ENCODE results near the gene MCM7. TPM values are rescaled to one million over a fixed set of nuclear protein-coding genes. Genes with fewer than 3 reads are reported as not detected.

Gene MCM7
- total and polyA plus RNA-seq, 2 of the 13 experiments (the other 11 are each of a cell fraction or from before 2014, with no cell fraction given) = 84.5 to 214 TPM

DNA sequence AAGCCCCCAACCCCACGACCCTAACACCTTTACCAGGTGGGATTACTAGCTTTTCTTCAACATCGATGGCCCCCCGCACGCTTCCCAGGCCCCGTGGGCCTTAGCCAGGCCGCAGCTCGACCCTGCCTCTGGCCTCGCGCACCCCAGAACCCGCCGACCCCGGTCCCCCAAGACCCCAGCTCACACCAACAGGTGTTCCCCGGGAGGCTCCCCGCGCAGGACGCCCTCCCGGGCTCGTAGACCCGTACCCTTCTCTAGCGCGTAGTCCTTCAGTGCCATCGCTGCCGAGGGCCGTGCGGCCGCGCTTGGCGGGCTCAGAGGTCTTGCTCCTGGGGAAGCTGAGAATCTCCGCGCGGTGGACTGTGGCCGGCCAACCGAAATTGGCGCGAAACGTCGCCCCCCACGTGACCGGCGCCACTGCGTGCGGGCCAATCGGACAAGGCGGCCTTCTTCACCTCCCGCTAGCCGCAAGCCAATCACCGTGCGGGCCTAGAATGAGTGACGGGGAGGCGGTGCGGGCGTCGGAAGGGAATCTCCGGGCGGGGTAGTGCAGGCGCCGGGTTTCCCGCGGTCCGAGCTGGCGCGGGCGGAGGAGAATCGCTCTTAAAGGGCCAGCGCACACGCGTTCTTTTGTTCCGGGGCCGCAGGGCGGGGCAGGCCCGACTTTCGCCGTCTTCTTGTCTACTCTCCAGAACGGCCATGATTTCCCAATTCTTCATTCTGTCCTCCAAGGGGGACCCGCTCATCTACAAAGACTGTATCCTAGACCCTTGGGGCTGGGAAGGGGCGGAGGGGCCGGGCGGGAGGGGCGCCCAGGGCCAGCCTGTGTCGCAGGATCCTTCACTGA, at the start of gene MCM7, which contains the start of gene AP4M1 (continued):
- TF ChIP-seq, protein P1, sequence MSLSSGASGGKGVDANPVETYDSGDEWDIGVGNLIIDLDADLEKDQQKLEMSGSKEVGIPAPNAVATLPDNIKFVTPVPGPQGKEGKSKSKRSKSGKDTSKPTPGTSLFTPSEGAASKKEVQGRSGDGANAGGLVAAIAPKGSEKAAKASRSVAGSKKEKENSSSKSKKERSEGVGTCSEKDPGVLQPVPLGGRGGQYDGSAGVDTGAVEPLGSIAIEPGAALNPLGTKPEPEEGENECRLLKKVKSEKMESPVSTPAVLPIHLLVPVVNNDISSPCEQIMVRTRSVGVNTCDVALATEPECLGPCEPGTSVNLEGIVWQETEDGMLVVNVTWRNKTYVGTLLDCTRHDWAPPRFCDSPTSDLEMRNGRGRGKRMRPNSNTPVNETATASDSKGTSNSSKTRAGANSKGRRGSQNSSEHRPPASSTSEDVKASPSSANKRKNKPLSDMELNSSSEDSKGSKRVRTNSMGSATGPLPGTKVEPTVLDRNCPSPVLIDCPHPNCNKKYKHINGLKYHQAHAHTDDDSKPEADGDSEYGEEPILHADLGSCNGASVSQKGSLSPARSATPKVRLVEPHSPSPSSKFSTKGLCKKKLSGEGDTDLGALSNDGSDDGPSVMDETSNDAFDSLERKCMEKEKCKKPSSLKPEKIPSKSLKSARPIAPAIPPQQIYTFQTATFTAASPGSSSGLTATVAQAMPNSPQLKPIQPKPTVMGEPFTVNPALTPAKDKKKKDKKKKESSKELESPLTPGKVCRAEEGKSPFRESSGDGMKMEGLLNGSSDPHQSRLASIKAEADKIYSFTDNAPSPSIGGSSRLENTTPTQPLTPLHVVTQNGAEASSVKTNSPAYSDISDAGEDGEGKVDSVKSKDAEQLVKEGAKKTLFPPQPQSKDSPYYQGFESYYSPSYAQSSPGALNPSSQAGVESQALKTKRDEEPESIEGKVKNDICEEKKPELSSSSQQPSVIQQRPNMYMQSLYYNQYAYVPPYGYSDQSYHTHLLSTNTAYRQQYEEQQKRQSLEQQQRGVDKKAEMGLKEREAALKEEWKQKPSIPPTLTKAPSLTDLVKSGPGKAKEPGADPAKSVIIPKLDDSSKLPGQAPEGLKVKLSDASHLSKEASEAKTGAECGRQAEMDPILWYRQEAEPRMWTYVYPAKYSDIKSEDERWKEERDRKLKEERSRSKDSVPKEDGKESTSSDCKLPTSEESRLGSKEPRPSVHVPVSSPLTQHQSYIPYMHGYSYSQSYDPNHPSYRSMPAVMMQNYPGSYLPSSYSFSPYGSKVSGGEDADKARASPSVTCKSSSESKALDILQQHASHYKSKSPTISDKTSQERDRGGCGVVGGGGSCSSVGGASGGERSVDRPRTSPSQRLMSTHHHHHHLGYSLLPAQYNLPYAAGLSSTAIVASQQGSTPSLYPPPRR (CRISPR knock-in tag; IDR thresholded peaks at IDR 0.05; ENCODE audit: borderline replicate concordance) = no peak; the same call in 1 of the 2 replicates
- TF ChIP-seq ZFY (CRISPR knock-in tag; IDR thresholded peaks at IDR 0.05) = peak; percentile 53; the same call in 1 of the 2 replicates
- TF ChIP-seq, protein P2, sequence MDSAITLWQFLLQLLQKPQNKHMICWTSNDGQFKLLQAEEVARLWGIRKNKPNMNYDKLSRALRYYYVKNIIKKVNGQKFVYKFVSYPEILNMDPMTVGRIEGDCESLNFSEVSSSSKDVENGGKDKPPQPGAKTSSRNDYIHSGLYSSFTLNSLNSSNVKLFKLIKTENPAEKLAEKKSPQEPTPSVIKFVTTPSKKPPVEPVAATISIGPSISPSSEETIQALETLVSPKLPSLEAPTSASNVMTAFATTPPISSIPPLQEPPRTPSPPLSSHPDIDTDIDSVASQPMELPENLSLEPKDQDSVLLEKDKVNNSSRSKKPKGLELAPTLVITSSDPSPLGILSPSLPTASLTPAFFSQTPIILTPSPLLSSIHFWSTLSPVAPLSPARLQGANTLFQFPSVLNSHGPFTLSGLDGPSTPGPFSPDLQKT (CRISPR knock-in tag; IDR thresholded peaks at IDR 0.05; ENCODE audit: borderline replicate concordance) = no peak
- TF ChIP-seq, protein P3, sequence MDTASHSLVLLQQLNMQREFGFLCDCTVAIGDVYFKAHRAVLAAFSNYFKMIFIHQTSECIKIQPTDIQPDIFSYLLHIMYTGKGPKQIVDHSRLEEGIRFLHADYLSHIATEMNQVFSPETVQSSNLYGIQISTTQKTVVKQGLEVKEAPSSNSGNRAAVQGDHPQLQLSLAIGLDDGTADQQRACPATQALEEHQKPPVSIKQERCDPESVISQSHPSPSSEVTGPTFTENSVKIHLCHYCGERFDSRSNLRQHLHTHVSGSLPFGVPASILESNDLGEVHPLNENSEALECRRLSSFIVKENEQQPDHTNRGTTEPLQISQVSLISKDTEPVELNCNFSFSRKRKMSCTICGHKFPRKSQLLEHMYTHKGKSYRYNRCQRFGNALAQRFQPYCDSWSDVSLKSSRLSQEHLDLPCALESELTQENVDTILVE (CRISPR knock-in tag; IDR thresholded peaks at IDR 0.05) = no peak; the same call in 1 of the 2 replicates
- no peak for TF ChIP-seq ZNF577 (CRISPR knock-in tag; IDR thresholded peaks at IDR 0.05; ENCODE audit: borderline replicate concordance, low read depth)
- TF ChIP-seq, protein P4, sequence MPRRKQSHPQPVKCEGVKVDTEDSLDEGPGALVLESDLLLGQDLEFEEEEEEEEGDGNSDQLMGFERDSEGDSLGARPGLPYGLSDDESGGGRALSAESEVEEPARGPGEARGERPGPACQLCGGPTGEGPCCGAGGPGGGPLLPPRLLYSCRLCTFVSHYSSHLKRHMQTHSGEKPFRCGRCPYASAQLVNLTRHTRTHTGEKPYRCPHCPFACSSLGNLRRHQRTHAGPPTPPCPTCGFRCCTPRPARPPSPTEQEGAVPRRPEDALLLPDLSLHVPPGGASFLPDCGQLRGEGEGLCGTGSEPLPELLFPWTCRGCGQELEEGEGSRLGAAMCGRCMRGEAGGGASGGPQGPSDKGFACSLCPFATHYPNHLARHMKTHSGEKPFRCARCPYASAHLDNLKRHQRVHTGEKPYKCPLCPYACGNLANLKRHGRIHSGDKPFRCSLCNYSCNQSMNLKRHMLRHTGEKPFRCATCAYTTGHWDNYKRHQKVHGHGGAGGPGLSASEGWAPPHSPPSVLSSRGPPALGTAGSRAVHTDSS (CRISPR knock-in tag; conservative IDR thresholded peaks at IDR 0.05) = no peak
- TF ChIP-seq, protein P5, sequence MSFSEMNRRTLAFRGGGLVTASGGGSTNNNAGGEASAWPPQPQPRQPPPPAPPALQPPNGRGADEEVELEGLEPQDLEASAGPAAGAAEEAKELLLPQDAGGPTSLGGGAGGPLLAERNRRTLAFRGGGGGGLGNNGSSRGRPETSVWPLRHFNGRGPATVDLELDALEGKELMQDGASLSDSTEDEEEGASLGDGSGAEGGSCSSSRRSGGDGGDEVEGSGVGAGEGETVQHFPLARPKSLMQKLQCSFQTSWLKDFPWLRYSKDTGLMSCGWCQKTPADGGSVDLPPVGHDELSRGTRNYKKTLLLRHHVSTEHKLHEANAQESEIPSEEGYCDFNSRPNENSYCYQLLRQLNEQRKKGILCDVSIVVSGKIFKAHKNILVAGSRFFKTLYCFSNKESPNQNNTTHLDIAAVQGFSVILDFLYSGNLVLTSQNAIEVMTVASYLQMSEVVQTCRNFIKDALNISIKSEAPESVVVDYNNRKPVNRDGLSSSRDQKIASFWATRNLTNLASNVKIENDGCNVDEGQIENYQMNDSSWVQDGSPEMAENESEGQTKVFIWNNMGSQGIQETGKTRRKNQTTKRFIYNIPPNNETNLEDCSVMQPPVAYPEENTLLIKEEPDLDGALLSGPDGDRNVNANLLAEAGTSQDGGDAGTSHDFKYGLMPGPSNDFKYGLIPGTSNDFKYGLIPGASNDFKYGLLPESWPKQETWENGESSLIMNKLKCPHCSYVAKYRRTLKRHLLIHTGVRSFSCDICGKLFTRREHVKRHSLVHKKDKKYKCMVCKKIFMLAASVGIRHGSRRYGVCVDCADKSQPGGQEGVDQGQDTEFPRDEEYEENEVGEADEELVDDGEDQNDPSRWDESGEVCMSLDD (CRISPR knock-in tag; IDR thresholded peaks at IDR 0.05; ENCODE audit: borderline replicate concordance) = no peak
- TF ChIP-seq ZNF790 (CRISPR knock-in tag; IDR thresholded peaks at IDR 0.05; ENCODE audit: borderline replicate concordance) = no peak
- TF ChIP-seq SP5 (CRISPR knock-in tag; IDR thresholded peaks at IDR 0.05; ENCODE audit: borderline replicate concordance, low read depth) = peak; percentile 24; the same call in 1 of the 2 replicates
- no peak for TF ChIP-seq NR2F2 (IDR thresholded peaks at IDR 0.05; ENCODE audit: borderline replicate concordance, low read depth)
- TF ChIP-seq, protein P6, sequence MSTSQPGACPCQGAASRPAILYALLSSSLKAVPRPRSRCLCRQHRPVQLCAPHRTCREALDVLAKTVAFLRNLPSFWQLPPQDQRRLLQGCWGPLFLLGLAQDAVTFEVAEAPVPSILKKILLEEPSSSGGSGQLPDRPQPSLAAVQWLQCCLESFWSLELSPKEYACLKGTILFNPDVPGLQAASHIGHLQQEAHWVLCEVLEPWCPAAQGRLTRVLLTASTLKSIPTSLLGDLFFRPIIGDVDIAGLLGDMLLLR (CRISPR knock-in tag; IDR thresholded peaks at IDR 0.05) = peak; percentile 76; the same call in 1 of the 2 replicates
- TF ChIP-seq ZNF460 (CRISPR knock-in tag; IDR thresholded peaks at IDR 0.05; ENCODE audit: borderline replicate concordance) = no peak
- TF ChIP-seq SP1 (IDR thresholded peaks at IDR 0.05) = no peak
- TF ChIP-seq SP1 (CRISPR knock-in tag; IDR thresholded peaks at IDR 0.05) = peak; percentile 40; the same call in 1 of the 2 replicates
- TF ChIP-seq KLF12 (CRISPR knock-in tag; IDR thresholded peaks at IDR 0.05; ENCODE audit: borderline replicate concordance) = peak; percentile 60; the same call in 1 of the 2 replicates

Measured in HepG2 (cell line).